Esophagus squamous epithelium (tissue), 4 donors: ENCODE data around the gene ITPA.

Source experiments
- CTCF ChIP-seq, 6 experiments: fragments of 450-650 bp in 4 of 6; fragments of 200-600 bp in 2 of 6; sonication (generic) in 2 of 6; IDR thresholded peaks; one replicate each; pipeline ENCODE4 v1.5.1; 2016 to 2019; ENCODE audit warnings: antibody characterized with exemption in 6 of 6, mild to moderate bottlenecking in 4 of 6, moderate library complexity in 4 of 6
- POLR2A ChIP-seq, 4 donors: fragments of 450-650 bp; IDR thresholded peaks; one replicate each; pipeline ENCODE4 v1.6.1; 2017; ENCODE audit warnings: antibody characterized with exemption in 4 of 4, mild to moderate bottlenecking in 4 of 4, moderate library complexity in 3 of 4

- no peak for TF ChIP-seq CTCF (IDR thresholded peaks at IDR 0.05)
- TF ChIP-seq POLR2A (IDR thresholded peaks at IDR 0.05), result no peak
Observed at GRCh38 chr20:3239867-3240775, 30.8 kb downstream of the ITPA start.
